Chondrocyte (in vitro differentiated cells): ENCODE results near the gene CFAP299. TPM values are rescaled to one million over a fixed set of nuclear protein-coding genes. Genes with fewer than 3 reads are reported as not detected.
"Not testable (repeated sequence)": the region's sequence is repeated elsewhere in the genome, so short reads cannot be mapped to it uniquely, and the experiment has no call there.

Experiments used
- DNase-seq: peaks from one replicate; pipeline ENCODE4 v3.0.0; 2021; ENCODE audit warnings: mixed read lengths, low spot score
- H3K27ac Mint-ChIP-seq: one replicate; pipeline ENCODE4 v1.8.0; 2021; ENCODE audit warnings: mild to moderate bottlenecking, moderate library complexity, mixed read lengths; ENCODE audit not compliant: unreplicated experiment
- H3K27me3 Mint-ChIP-seq: 2 replicates; pipeline ENCODE4 v1.8.0; 2021; ENCODE audit warnings: low read depth, mixed read lengths
- H3K36me3 Mint-ChIP-seq: 2 replicates; pipeline ENCODE4 v1.8.0; 2021; ENCODE audit warnings: low read depth, mixed read lengths
- H3K4me1 Mint-ChIP-seq: 2 replicates; pipeline ENCODE4 v1.8.0; 2021; ENCODE audit warnings: low read depth, mild to moderate bottlenecking, mixed read lengths
- H3K4me3 Mint-ChIP-seq: one replicate; pipeline ENCODE4 v1.8.0; 2021; ENCODE audit warnings: mild to moderate bottlenecking, moderate library complexity, mixed read lengths; ENCODE audit not compliant: unreplicated experiment
- H3K9me3 Mint-ChIP-seq: 2 replicates; pipeline ENCODE4 v1.8.0; 2021; ENCODE audit warnings: low read depth, mixed read lengths
- CTCF ChIP-seq: fragments of 200-600 bp; sonication (generic); IDR thresholded peaks from 2 replicates; pipeline ENCODE4 v1.5.0; 2021; ENCODE audit warnings: antibody characterized with exemption, mild to moderate bottlenecking, moderate library complexity
- total RNA-seq: library from RNA; stranded (reverse); gene quantifications from 3 replicates; pipeline ENCODE4 v1.2.1, GENCODE V29; 2021

The CFAP299 gene
- total RNA-seq, 1 donor from 2014 or later, result 0.52 TPM

GRCh38 chr4:80313627-80314026, 21.9 kb upstream of the CFAP299 start:
- no peaks in the 10 kb centered on the region for H3K36me3 Mint-ChIP-seq
- H3K9me3 Mint-ChIP-seq, result no peaks in the 10 kb centered on the region
- no peak for DNase-seq
- H3K4me1 Mint-ChIP-seq, result peaks cover 10% of the 10 kb centered on the region
- H3K27me3 Mint-ChIP-seq, result peaks cover 13% of the 10 kb centered on the region
- TF ChIP-seq CTCF, result no peak
- H3K27ac Mint-ChIP-seq, result no peak overlapping the region
- H3K4me3 Mint-ChIP-seq, result no peak overlapping the region

DNA sequence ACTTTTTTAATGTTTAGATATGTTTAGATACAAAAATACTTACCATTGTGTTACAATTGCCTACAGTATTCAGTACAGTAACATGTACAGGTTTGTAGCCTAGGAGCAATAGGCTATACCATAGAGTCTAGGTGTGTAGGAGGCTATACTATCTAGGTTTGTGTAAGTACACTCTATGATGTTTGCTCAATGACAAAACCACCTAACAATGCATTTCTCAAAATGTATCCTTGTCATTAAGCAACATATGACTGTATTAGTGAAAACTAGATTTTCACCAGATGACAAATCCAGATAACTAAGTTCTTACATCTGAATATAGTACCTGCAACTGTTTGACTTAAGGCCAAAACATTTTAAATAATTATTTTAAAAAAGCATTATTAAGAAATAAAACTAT, 19.7 kb upstream of the CFAP299 start:
- peaks cover 18% of the 10 kb centered on the region for H3K27me3 Mint-ChIP-seq
- DNase-seq, H3K4me3 Mint-ChIP-seq, H3K36me3 Mint-ChIP-seq, H3K27ac Mint-ChIP-seq, H3K9me3 Mint-ChIP-seq, H3K4me1 Mint-ChIP-seq: not testable (repeated sequence)

- Mint-ChIP-seq H3K9me3 (no peaks in the 10 kb centered on the region), H3K36me3 (no peaks in the 10 kb centered on the region), H3K4me3 (no peak overlapping the region), H3K4me1 (peaks cover 5% of the 10 kb centered on the region), H3K27me3 (peaks cover 22% of the 10 kb centered on the region), H3K27ac (no peak overlapping the region)
- no peak for DNase-seq
- TF ChIP-seq CTCF, result no peak
Measured at GRCh38 chr4:80321341-80321740, 14.2 kb upstream of the CFAP299 start.

GRCh38 chr4:80321776-80322175, 13.8 kb upstream of the CFAP299 start:
- peaks cover 5% of the 10 kb centered on the region for H3K4me1 Mint-ChIP-seq
- H3K36me3 Mint-ChIP-seq, result no peaks in the 10 kb centered on the region
- peaks cover 22% of the 10 kb centered on the region for H3K27me3 Mint-ChIP-seq
- TF ChIP-seq CTCF, result no peak
- no peaks in the 10 kb centered on the region for H3K9me3 Mint-ChIP-seq
- no peak overlapping the region for H3K27ac Mint-ChIP-seq
- DNase-seq, result no peak
- H3K4me3 Mint-ChIP-seq, result no peak overlapping the region

- H3K4me3 Mint-ChIP-seq, result no peak overlapping the region
- no peak for DNase-seq
- peaks cover 5% of the 10 kb centered on the region for H3K4me1 Mint-ChIP-seq
- no peaks in the 10 kb centered on the region for H3K9me3 Mint-ChIP-seq
- TF ChIP-seq CTCF, result peak; percentile 77
- no peak overlapping the region for H3K27ac Mint-ChIP-seq
- peaks cover 18% of the 10 kb centered on the region for H3K27me3 Mint-ChIP-seq
- no peaks in the 10 kb centered on the region for H3K36me3 Mint-ChIP-seq
Measured at GRCh38 chr4:80322716-80323115, 12.8 kb upstream of the CFAP299 start.

DNA sequence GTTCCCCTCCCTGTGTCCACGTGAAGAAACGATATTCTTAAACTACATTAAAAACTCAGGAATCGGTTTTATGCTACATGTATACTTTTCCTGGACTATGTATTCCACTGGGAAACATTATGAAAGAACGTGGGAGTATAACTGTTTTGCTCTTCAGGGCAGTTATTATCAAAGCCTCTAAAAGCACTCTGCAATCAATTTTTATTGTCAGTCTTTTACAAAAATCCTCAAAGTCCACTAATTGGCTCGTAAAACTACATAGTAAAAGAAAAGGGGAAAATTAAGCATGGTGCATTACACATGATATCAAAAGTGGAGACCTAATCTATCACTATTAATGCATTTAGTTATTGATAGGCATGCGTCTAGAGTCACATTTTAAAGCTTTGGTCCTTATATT, 11.4 kb upstream of the CFAP299 start:
- no peak overlapping the region for H3K4me3 Mint-ChIP-seq
- no peak overlapping the region for H3K27ac Mint-ChIP-seq
- no peak for TF ChIP-seq CTCF
- H3K4me1 Mint-ChIP-seq, result peaks cover 5% of the 10 kb centered on the region
- no peaks in the 10 kb centered on the region for H3K36me3 Mint-ChIP-seq
- H3K27me3 Mint-ChIP-seq, result peaks cover 12% of the 10 kb centered on the region
- no peaks in the 10 kb centered on the region for H3K9me3 Mint-ChIP-seq
- DNase-seq, result no peak
